GM12801 (cell line): Measurements from ENCODE around the gene MRPS27.

Source experiments
- TF ChIP-seq, protein P1 (sequence below): IDR thresholded peaks from one replicate; pipeline ENCODE4 v1.5.1; 2011; ENCODE audit warnings: control low read depth; ENCODE audit not compliant: insufficient read length; ENCODE audit errors: extremely low read depth

Gene MRPS27

GRCh38 chr5:72295539-72295938 is 24.5 kb downstream of the MRPS27 start:
- TF ChIP-seq, protein P1, sequence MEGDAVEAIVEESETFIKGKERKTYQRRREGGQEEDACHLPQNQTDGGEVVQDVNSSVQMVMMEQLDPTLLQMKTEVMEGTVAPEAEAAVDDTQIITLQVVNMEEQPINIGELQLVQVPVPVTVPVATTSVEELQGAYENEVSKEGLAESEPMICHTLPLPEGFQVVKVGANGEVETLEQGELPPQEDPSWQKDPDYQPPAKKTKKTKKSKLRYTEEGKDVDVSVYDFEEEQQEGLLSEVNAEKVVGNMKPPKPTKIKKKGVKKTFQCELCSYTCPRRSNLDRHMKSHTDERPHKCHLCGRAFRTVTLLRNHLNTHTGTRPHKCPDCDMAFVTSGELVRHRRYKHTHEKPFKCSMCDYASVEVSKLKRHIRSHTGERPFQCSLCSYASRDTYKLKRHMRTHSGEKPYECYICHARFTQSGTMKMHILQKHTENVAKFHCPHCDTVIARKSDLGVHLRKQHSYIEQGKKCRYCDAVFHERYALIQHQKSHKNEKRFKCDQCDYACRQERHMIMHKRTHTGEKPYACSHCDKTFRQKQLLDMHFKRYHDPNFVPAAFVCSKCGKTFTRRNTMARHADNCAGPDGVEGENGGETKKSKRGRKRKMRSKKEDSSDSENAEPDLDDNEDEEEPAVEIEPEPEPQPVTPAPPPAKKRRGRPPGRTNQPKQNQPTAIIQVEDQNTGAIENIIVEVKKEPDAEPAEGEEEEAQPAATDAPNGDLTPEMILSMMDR: no peak

DNA sequence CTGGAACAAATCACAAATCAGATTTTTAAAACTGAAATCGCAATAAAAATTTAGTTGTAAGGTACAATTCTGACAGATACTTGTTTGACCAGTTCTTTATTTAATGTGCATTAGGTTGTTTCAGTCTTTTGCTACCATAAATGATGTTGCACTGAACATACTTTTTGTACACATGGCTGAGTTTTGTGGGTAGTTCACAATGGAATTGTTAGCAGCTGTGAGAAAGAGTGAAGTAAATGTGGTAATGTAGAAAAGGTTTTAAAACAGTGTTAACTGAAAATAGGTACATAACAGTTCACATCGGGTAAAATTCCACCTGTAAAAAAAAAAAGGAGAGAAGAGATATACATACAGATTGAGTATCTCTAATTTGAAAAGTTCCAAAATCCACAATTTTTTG is 25.6 kb downstream of the MRPS27 start:
- TF ChIP-seq, protein P1: no peak

- TF ChIP-seq, protein P1: no peak
Observed at GRCh38 chr5:72293495-72294055, 26.5 kb downstream of the MRPS27 start.

- TF ChIP-seq, protein P1: no peak
Observed at GRCh38 chr5:72292411-72292810, 27.6 kb downstream of the MRPS27 start.

- TF ChIP-seq, protein P1: no peak
Observed at GRCh38 chr5:72291601-72292000, 28.4 kb downstream of the MRPS27 start.

GRCh38 chr5:72290356-72291133 is 29.5 kb downstream of the MRPS27 start:
- TF ChIP-seq, protein P1: no peak

DNA sequence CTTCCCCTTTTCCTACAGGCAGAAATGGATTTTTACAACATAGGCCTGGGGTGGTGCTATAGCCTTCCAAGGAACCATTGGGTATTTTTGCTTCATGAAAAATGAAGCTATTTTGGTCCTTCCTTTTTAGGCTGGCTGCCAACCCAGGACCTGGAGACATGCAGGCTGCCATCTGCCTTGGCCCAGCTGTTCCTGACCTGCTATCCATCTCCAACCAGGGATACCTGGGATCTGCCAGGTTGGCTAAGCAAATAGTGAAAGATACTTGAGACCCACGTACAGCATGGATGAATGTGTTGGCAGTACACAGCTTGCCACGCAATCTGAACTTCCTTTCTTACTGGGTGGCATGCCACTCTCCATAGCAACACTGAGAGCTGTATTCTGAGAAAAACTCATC is 31.1 kb downstream of the MRPS27 start:
- TF ChIP-seq, protein P1: no peak
